GM23248 (cell line): ENCODE results near the gene ARCN1. TPM values are rescaled to one million over a fixed set of nuclear protein-coding genes. Genes with fewer than 3 reads are reported as not detected.

Experiments
- DNase-seq: peaks from one replicate; pipeline ENCODE4 v3.0.0-alpha.2; 2015
- H2AFZ ChIP-seq: fragments of 200-600 bp; sonication (generic); 2 replicates; pipeline ENCODE4 v1.6.1; 2016; ENCODE audit warnings: antibody characterized with exemption
- H3F3A ChIP-seq: fragments of 200-600 bp; sonication (generic); 2 replicates; pipeline ENCODE4 v1.6.1; 2016; ENCODE audit warnings: mild to moderate bottlenecking, antibody characterized with exemption, mixed run types; ENCODE audit not compliant: insufficient read depth
- H3K27ac ChIP-seq: fragments of 200-600 bp; sonication (generic); 2 replicates; pipeline ENCODE4 v1.5.1; 2016; ENCODE audit warnings: mild to moderate bottlenecking
- H3K27me3 ChIP-seq: fragments of 200-600 bp; sonication (generic); replicated peaks from 2 replicates; pipeline ENCODE4 v1.6.1; 2016; ENCODE audit warnings: mild to moderate bottlenecking; ENCODE audit not compliant: insufficient read depth
- H3K36me3 ChIP-seq: fragments of 200-600 bp; sonication (generic); 2 replicates; pipeline ENCODE4 v1.6.1; 2016; ENCODE audit warnings: low read depth, mild to moderate bottlenecking
- H3K4me1 ChIP-seq: fragments of 200-600 bp; sonication (generic); 2 replicates; pipeline ENCODE4 v1.6.1; 2016; ENCODE audit warnings: mild to moderate bottlenecking; ENCODE audit not compliant: insufficient read depth
- H3K4me2 ChIP-seq: fragments of 200-600 bp; sonication (generic); one replicate; pipeline ENCODE4 v1.6.1; 2016; ENCODE audit warnings: mild to moderate bottlenecking; ENCODE audit not compliant: unreplicated experiment
- H3K4me3 ChIP-seq: fragments of 200-600 bp; sonication (generic); 2 replicates; pipeline ENCODE4 v1.5.1; 2016; ENCODE audit warnings: mild to moderate bottlenecking
- H3K79me2 ChIP-seq: fragments of 200-600 bp; sonication (generic); 2 replicates; pipeline ENCODE4 v1.6.1; 2016; ENCODE audit warnings: mild to moderate bottlenecking; ENCODE audit not compliant: insufficient read depth
- H3K9ac ChIP-seq: fragments of 200-600 bp; sonication (generic); 2 replicates; pipeline ENCODE4 v1.6.1; 2016; ENCODE audit warnings: mild to moderate bottlenecking
- H3K9me2 ChIP-seq: fragments of 200-600 bp; sonication (generic); 2 replicates; pipeline ENCODE4 v1.6.1; 2016; ENCODE audit warnings: mixed run types, mild to moderate bottlenecking, moderate library complexity; ENCODE audit not compliant: insufficient read depth
- H3K9me3 ChIP-seq: fragments of 200-600 bp; sonication (generic); one replicate; pipeline ENCODE4 v1.6.1; 2017; ENCODE audit warnings: low read depth
- H4K20me1 ChIP-seq: fragments of 200-600 bp; sonication (generic); 2 replicates; pipeline ENCODE4 v1.6.0; 2016; ENCODE audit not compliant: insufficient read depth
- EZH2 ChIP-seq: fragments of 200-600 bp; sonication (generic); IDR thresholded peaks from 2 replicates; pipeline ENCODE4 v1.6.1; 2018; ENCODE audit warnings: antibody characterized with exemption, mild to moderate bottlenecking; ENCODE audit not compliant: insufficient read depth, poor library complexity, severe bottlenecking
- EZH2phosphoT487 ChIP-seq: fragments of 200-600 bp; sonication (generic); IDR thresholded peaks from 2 replicates; pipeline ENCODE4 v1.6.1; 2018; ENCODE audit warnings: antibody characterized with exemption, moderate library complexity, mild to moderate bottlenecking, low read depth; ENCODE audit not compliant: insufficient read depth
- WGBS, 2 experiments: methylation state at CpG; one replicate each; pipeline ENCODE4 v1.1.6; 2015 to 2017; ENCODE audit warnings: low lambda C conversion rate in 2 of 2, low coverage in 1 of 2; ENCODE audit errors: missing lambda C conversion rate in 2 of 2; 5-methylcytosine and 5-hydroxymethylcytosine counted together
- in situ Hi-C: fragments of 300-500 bp; cut with MboI; formaldehyde crosslinking; loops from 2 replicates; pipeline ENCODE4 v1.15.0; 2020
- polyA plus RNA-seq: library from polyadenylated mRNA; unstranded; fragments of >200 nt; fragmentation: Nextera tagmentation; extraction: Ambion mirVana; gene quantifications from 2 replicates; pipeline ENCODE4 v1.2.1, GENCODE V29; 2016
- total RNA-seq: library from RNA; depleted of rRNA; stranded (reverse); fragments of >200 nt; shearing (Covaris generic); gene quantifications from 2 replicates; pipeline ENCODE4 v1.2.3, GENCODE V29; 2014

The ARCN1 gene
- total and polyA plus RNA-seq, 2 experiments from 2014 or later: 187 to 190 TPM

DNA sequence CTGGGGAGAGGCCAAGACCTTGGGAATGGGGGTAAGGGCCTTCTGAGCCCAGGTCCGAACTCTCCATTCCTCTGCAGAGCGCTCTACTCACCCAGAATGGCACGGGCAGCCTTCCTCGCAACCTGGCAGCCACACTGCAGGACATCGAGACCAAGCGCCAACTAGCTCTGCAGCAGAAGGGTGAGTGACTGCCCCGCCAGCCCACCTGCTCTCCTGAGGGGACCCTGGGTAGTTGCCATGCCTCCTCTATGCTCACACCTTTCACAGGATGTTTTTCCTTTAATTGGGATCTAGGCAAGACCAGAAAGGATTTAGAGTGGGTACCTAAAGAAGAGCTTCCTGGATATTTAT, 71.8 kb downstream of the ARCN1 start:
- no peaks in the 10 kb centered on the region for H4K20me1 ChIP-seq
- no peak overlapping the region for H3K4me3 ChIP-seq
- H3K4me2 ChIP-seq: no peak overlapping the region
- no peak for DNase-seq
- no peak overlapping the region for H3K27ac ChIP-seq
- TF ChIP-seq EZH2 (no peak), EZH2phosphoT487 (no peak)
- in situ Hi-C loops: no loop called here
- no peaks in the 10 kb centered on the region for H3K4me1 ChIP-seq
- 97% methylated on average over 7 of the region's 7 CpGs for WGBS, 2 experiments
- H3F3A ChIP-seq: peaks cover 6% of the 10 kb centered on the region; the same call in 1 of the 2 replicates
- no peak overlapping the region for H2AFZ ChIP-seq
- H3K79me2 ChIP-seq: peaks cover 66% of the 10 kb centered on the region
- H3K36me3 ChIP-seq: peaks cover 48% of the 10 kb centered on the region
- no peaks in the 10 kb centered on the region for H3K27me3 ChIP-seq
- no peak overlapping the region for H3K9ac ChIP-seq
- H3K9me2 ChIP-seq: no peaks in the 10 kb centered on the region
- H3K9me3 ChIP-seq: no peaks in the 10 kb centered on the region

DNA sequence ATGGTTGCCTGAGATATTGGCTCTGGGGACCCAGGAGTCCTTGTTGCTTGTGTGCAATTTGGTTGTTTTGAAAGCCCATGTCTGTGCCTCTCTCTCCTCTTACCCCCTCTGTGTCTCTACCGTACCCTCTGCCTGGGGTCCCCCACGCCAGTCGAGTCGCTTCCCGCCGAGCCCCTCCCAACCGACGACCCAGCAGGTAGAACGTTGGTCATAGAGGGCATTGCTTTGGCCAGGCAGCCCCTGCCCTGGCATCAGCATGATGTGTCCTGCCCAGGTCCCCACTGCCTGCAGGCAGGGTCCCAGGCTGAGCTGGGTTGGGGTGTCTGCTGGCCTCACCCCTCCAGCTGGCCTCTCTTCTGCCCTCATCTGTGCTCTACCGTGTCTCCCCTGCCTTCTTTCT, 72.3 kb downstream of the ARCN1 start:
- no peak for TF ChIP-seq EZH2phosphoT487
- TF ChIP-seq EZH2: no peak
- Histone ChIP-seq H3K9me2 (no peaks in the 10 kb centered on the region), H3K4me3 (no peak overlapping the region), H3K4me1 (no peaks in the 10 kb centered on the region), H3K27ac (no peak overlapping the region), H3K4me2 (no peak overlapping the region), H3K9ac (no peak overlapping the region), H3K36me3 (peaks cover 53% of the 10 kb centered on the region), H2AFZ (no peak overlapping the region), H3K27me3 (no peaks in the 10 kb centered on the region), H3K79me2 (peaks cover 66% of the 10 kb centered on the region), H4K20me1 (no peaks in the 10 kb centered on the region), H3K9me3 (no peaks in the 10 kb centered on the region), H3F3A (peaks cover 7% of the 10 kb centered on the region; the same call in 1 of the 2 replicates)
- 82 to 84% methylated on average over 10 of the region's 10 CpGs for WGBS, 2 experiments
- no peak for DNase-seq
- in situ Hi-C loops: no loop called here

DNA sequence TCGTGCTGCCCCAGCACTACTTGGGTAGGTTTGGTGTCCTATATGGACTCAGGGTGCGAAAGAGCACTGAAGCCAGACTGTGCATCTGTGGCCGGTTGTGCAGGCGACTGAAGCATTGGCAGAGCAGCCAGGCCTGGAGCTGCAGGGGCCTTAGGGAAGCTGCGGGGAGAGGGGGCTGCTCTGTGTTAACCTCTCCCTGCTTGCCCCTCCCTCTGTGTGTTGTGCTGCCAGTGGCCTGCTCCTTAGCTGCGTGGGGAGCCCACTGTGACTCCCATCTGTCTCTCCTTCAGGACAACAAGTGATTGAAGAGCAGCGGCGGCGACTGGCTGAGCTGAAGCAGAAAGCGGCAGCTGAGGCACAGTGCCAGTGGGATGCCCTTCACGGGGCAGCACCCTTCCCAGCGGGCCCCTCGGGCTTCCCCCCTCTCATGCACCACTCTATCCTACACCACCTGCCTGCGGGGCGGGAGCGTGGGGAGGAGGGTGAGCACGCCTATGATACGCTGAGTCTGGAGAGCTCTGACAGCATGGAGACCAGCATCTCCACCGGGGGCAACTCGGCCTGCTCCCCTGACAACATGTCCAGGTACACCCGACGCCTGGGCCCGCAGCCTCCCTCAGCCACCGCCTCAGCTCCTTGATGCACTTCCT, 73.0 kb downstream of the ARCN1 start:
- Histone ChIP-seq H3K9me3 (no peaks in the 10 kb centered on the region), H2AFZ (no peak overlapping the region), H3K9me2 (no peaks in the 10 kb centered on the region), H3K36me3 (peaks cover 59% of the 10 kb centered on the region), H4K20me1 (no peaks in the 10 kb centered on the region), H3K4me3 (no peak overlapping the region), H3K79me2 (peaks cover 64% of the 10 kb centered on the region), H3K4me2 (no peak overlapping the region), H3K27ac (no peak overlapping the region), H3F3A (peaks cover 14% of the 10 kb centered on the region), H3K27me3 (no peaks in the 10 kb centered on the region), H3K9ac (no peak overlapping the region), H3K4me1 (no peaks in the 10 kb centered on the region)
- 84 to 88% methylated on average over 16 to 24 of the region's 24 CpGs for WGBS, 2 experiments
- no peak for DNase-seq
- in situ Hi-C loops: no loop called here
- TF ChIP-seq EZH2 (no peak), EZH2phosphoT487 (no peak)

DNA sequence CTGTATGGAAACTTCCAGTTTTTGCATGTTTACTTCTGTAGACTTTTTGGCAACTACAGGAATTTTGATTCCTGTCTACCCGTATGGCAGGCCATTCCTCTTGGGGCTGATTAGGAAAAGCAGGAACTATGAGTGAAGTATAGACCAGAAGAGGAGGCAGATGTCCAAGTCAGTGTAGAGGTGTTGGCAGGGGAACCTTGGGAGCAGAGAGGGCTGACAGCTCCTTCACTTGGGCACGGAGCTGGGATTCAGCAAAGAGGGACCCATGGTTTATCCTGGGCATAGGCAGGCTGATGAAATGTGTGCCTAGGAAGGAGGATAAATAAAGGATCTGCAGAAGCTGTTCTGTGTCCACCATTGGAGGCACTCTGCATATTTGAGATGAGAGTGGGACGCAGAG, 74.2 kb downstream of the ARCN1 start:
- Histone ChIP-seq H3K4me2 (no peak overlapping the region), H3K4me1 (no peaks in the 10 kb centered on the region), H3K27me3 (no peaks in the 10 kb centered on the region), H3K27ac (no peak overlapping the region), H3K36me3 (peaks cover 71% of the 10 kb centered on the region), H3K9me3 (no peaks in the 10 kb centered on the region), H3K9me2 (no peaks in the 10 kb centered on the region), H4K20me1 (no peaks in the 10 kb centered on the region), H2AFZ (no peak overlapping the region), H3K9ac (no peak overlapping the region), H3F3A (peaks cover 21% of the 10 kb centered on the region), H3K4me3 (no peak overlapping the region), H3K79me2 (peaks cover 52% of the 10 kb centered on the region)
- TF ChIP-seq EZH2phosphoT487 (no peak), EZH2 (no peak)
- no peak for DNase-seq
- in situ Hi-C loops: no loop called here
- WGBS, 2 experiments: 62 to 74% methylated on average over 3 of the region's 3 CpGs
